WERI-Rb-1 (cell line): ENCODE measurements around the gene PCDHB1.
"Not testable (repeated sequence)": the region's sequence is repeated elsewhere in the genome, so short reads cannot be mapped to it uniquely, and the experiment has no call there.

ENCODE experiments used
- DNase-seq: peaks from one replicate; pipeline ENCODE4 v3.0.0-alpha.2; 2020
- H3K27ac ChIP-seq: fragments of 250-450 bp; sonication (Bioruptor Pico); 2 replicates; pipeline ENCODE4 v1.5.1; 2020; ENCODE audit warnings: mild to moderate bottlenecking, moderate library complexity
- H3K27me3 ChIP-seq: fragments of 250-450 bp; sonication (Bioruptor Pico); 2 replicates; pipeline ENCODE4 v1.5.1; 2021; ENCODE audit warnings: mild to moderate bottlenecking, low read depth, moderate library complexity; ENCODE audit not compliant: insufficient read depth, severe bottlenecking
- H3K36me3 ChIP-seq: fragments of 250-450 bp; sonication (Bioruptor Pico); 2 replicates; pipeline ENCODE4 v1.5.1; 2020; ENCODE audit warnings: mild to moderate bottlenecking, moderate library complexity
- H3K4me3 ChIP-seq: 2 replicates; pipeline ENCODE4 v1.5.1; 2011; ENCODE audit warnings: low read depth, mild to moderate bottlenecking, control low read depth, low read length
- H3K9me3 ChIP-seq: fragments of 250-450 bp; sonication (Bioruptor Pico); 2 replicates; pipeline ENCODE4 v1.5.1; 2021; ENCODE audit warnings: mild to moderate bottlenecking, moderate library complexity; ENCODE audit not compliant: severe bottlenecking
- TF ChIP-seq, protein P1 (sequence below): IDR thresholded peaks from 2 replicates; pipeline ENCODE4 v1.5.1; 2011; ENCODE audit warnings: low read depth, mild to moderate bottlenecking, control low read depth, inconsistent platforms, low read length

Gene PCDHB1

DNA sequence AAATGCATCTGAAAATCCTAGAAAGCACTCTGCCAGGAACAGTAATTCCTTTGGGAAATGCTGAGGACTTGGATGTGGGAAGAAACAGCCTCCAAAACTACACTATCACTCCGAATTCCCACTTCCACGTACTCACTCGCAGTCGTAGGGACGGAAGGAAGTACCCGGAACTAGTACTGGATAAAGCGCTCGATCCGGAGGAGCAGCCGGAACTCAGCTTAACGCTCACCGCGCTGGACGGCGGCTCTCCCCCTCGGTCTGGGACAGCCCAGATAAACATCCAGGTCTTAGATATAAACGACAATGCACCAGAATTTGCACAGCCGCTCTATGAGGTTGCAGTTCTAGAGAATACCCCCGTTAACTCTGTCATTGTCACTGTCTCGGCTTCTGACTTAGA, 49.9 kb downstream of the PCDHB1 start:
- Histone ChIP-seq H3K27me3 (no peaks in the 10 kb centered on the region), H3K9me3 (no peaks in the 10 kb centered on the region), H3K27ac (no peak overlapping the region), H3K4me3 (no peak overlapping the region), H3K36me3 (peaks cover 5% of the 10 kb centered on the region)
- TF ChIP-seq, protein P1, sequence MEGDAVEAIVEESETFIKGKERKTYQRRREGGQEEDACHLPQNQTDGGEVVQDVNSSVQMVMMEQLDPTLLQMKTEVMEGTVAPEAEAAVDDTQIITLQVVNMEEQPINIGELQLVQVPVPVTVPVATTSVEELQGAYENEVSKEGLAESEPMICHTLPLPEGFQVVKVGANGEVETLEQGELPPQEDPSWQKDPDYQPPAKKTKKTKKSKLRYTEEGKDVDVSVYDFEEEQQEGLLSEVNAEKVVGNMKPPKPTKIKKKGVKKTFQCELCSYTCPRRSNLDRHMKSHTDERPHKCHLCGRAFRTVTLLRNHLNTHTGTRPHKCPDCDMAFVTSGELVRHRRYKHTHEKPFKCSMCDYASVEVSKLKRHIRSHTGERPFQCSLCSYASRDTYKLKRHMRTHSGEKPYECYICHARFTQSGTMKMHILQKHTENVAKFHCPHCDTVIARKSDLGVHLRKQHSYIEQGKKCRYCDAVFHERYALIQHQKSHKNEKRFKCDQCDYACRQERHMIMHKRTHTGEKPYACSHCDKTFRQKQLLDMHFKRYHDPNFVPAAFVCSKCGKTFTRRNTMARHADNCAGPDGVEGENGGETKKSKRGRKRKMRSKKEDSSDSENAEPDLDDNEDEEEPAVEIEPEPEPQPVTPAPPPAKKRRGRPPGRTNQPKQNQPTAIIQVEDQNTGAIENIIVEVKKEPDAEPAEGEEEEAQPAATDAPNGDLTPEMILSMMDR = no peak
- no peak for DNase-seq

DNA sequence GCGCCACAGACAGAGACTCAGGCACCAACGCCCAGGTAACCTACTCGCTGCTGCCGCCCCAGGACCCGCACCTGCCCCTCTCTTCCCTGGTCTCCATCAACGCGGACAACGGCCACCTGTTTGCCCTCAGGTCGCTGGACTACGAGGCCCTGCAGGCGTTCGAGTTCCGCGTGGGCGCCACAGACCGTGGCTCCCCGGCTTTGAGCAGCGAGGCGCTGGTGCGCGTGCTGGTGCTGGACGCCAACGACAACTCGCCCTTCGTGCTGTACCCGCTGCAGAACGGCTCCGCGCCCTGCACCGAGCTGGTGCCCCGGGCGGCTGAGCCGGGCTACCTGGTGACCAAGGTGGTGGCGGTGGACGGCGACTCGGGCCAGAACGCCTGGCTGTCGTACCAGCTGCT, 50.9 kb downstream of the PCDHB1 start:
- H3K27ac ChIP-seq, DNase-seq, H3K27me3 ChIP-seq, H3K4me3 ChIP-seq, H3K36me3 ChIP-seq, H3K9me3 ChIP-seq: not testable (repeated sequence)

DNA sequence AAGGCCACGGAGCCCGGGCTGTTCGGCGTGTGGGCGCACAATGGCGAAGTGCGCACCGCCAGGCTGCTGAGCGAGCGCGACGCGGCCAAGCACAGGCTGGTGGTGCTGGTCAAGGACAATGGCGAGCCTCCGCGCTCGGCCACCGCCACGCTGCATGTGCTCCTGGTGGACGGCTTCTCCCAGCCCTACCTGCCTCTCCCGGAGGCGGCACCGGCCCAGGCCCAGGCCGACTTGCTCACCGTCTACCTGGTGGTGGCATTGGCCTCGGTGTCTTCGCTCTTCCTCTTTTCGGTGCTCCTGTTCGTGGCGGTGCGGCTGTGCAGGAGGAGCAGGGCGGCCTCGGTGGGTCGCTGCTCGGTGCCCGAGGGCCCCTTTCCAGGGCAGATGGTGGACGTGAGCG, 51.3 kb downstream of the PCDHB1 start:
- not testable (repeated sequence) for H3K27me3 ChIP-seq, H3K4me3 ChIP-seq, H3K27ac ChIP-seq, DNase-seq, H3K9me3 ChIP-seq, H3K36me3 ChIP-seq

DNA sequence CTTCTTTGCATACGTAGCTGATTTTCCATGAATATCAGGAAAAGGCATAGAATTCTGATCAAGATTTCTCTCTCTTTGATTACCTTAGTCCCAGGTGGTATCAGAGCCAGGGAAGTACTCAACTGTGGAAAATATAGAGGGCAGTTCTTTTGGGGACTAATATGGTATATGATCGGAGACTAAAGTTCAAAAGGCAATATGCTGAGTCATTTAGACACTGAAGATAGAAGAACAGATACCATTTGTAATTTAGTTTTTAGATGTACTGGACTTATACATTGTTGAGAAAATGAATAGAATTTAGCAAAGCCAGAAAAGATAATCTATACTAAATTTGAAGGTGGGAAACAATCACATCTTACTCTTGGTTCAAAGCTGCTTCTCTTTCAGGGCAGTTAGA, 54.2 kb downstream of the PCDHB1 start:
- no peak for DNase-seq
- Histone ChIP-seq H3K4me3 (no peak overlapping the region), H3K27me3 (no peaks in the 10 kb centered on the region), H3K36me3 (no peaks in the 10 kb centered on the region; the same call in 1 of the 2 replicates), H3K27ac (no peak overlapping the region), H3K9me3 (no peaks in the 10 kb centered on the region)
- TF ChIP-seq, protein P1 = no peak
